Stimulated activated naive CD4-positive, alpha-beta T cell (primary cell): ENCODE results near the gene HPRT1.
"Not testable (repeated sequence)": the region's sequence is repeated elsewhere in the genome, so short reads cannot be mapped to it uniquely, and the experiment has no call there.

ENCODE experiments used
- DNase-seq, 6 experiments: peaks; one replicate each; lab custom pipeline; 2025; lab: John Stamatoyannopoulos, UW

The HPRT1 gene

GRCh38 chrX:134460005-134460861 is at the start of gene HPRT1:
Gene HPRT1, plus strand, starts transcription at chrX:134460165. Its CDS starts 147 bp downstream, at chrX:134460312.
- peak; percentile 65 to 76 (median 71) for DNase-seq

- no peak for DNase-seq
Measured at GRCh38 chrX:134416087-134416486, 43.9 kb upstream of the HPRT1 start.

GRCh38 chrX:134418317-134419113 is 41.5 kb upstream of the HPRT1 start:
- no peak for DNase-seq

GRCh38 chrX:134419784-134420183 is 40.2 kb upstream of the HPRT1 start:
- DNase-seq, result no peak

GRCh38 chrX:134423606-134424005 is 36.4 kb upstream of the HPRT1 start:
- DNase-seq, result no peak

GRCh38 chrX:134426281-134426680 is 33.7 kb upstream of the HPRT1 start:
- DNase-seq, result no peak

- DNase-seq, result no peak
Measured at GRCh38 chrX:134431894-134432293, 28.1 kb upstream of the HPRT1 start.

- no peak for DNase-seq
Measured at GRCh38 chrX:134435894-134436293, 24.1 kb upstream of the HPRT1 start.

- DNase-seq, result no peak
Measured at GRCh38 chrX:134443020-134443419, 16.9 kb upstream of the HPRT1 start.

- no peak for DNase-seq
Measured at GRCh38 chrX:134443461-134443860, 16.5 kb upstream of the HPRT1 start.

GRCh38 chrX:134444681-134445080 is 15.3 kb upstream of the HPRT1 start:
- DNase-seq, result no peak

- DNase-seq, result no peak
Measured at GRCh38 chrX:134452596-134452995, 7.4 kb upstream of the HPRT1 start.

- DNase-seq, result no peak
Measured at GRCh38 chrX:134453631-134454030, 6.3 kb upstream of the HPRT1 start.

GRCh38 chrX:134454506-134454905 is 5.5 kb upstream of the HPRT1 start:
- no peak for DNase-seq

GRCh38 chrX:134457708-134458107 is 2.3 kb upstream of the HPRT1 start:
- DNase-seq, result no peak

- DNase-seq, result no peak
Measured at GRCh38 chrX:134459683-134460004, 321 bp upstream of the HPRT1 start.

- no peak for DNase-seq
Measured at GRCh38 chrX:134460862-134461220, 876 bp downstream of the HPRT1 start.

- no peak for DNase-seq
Measured at GRCh38 chrX:134461437-134461836, 1.5 kb downstream of the HPRT1 start.

GRCh38 chrX:134462927-134463326 is 3.0 kb downstream of the HPRT1 start:
- DNase-seq, result no peak

- not testable (repeated sequence) for DNase-seq
Measured at GRCh38 chrX:134464453-134464852, 4.5 kb downstream of the HPRT1 start.

GRCh38 chrX:134469486-134469885 is 9.5 kb downstream of the HPRT1 start:
- DNase-seq, result no peak

GRCh38 chrX:134470013-134470412 is 10.0 kb downstream of the HPRT1 start:
- DNase-seq, result no peak

GRCh38 chrX:134472041-134472440 is 12.1 kb downstream of the HPRT1 start:
- DNase-seq, result no peak
